Measurements from ENCODE around the gene TET1.
"Not testable (repeated sequence)": the region's sequence is repeated elsewhere in the genome, so short reads cannot be mapped to it uniquely, and the experiment has no call there.

The TET1 gene

DNA sequence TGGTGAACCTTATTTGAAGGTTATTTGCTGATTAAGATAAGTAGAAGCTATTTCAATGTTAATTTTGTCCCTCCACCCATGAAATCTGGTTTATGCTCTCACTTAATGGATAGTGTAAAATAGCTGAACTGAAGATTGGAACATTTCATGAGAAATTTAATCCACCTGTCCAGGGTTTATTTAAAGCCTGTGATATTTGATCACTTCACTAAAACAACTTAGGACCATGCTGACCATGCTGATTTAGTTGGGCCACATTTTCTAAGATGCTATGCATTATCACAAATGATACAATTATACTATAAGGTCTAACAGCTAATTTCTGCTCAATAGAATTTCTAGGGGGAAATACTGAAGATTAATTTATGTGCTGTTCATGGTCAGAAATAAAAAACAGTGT, 53.8 kb downstream of the TET1 start:
- DNase-seq (ENCODE audit: low spot score) = not testable (repeated sequence)

DNA sequence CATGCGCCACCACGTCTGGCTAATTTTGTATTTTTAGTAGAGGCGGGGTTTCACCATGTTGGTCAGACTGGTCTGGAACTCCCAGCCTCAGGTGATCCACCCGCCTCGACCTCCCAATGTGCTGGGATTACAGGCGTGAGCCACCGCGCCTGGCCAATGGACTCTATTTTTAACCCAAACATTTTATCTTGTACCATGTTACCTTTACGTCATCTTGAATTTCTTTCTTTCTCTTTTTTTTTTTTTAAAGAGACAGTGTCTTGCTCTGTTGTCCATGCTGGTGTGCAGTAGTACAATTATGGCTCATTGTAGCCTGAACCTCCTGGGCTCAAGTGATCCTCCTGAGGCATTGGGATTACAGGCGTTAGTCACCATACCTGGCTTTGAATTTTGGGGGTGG, 57.6 kb downstream of the TET1 start:
- DNase-seq (ENCODE audit: low spot score) = not testable (repeated sequence)

DNA sequence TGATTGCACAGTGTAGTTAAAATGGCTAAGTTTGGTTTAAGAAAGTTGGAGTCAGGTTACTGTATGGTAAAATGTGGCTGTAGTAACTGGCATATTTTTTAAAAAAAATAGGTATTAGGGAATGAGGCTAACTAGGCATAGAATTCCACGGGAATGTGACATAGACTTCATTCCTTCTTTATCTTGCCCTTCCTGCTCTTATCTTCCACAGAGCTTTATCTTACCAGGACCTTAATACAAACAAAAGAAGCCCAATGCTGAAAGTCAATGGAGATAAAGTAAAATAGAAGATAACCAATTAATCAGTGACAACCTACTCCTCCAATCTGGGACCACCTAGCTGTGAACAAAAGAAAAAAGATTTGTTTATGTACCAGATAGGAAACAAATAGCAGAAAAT, 58.1 kb downstream of the TET1 start:
- DNase-seq (ENCODE audit: low spot score) = no peak

DNA sequence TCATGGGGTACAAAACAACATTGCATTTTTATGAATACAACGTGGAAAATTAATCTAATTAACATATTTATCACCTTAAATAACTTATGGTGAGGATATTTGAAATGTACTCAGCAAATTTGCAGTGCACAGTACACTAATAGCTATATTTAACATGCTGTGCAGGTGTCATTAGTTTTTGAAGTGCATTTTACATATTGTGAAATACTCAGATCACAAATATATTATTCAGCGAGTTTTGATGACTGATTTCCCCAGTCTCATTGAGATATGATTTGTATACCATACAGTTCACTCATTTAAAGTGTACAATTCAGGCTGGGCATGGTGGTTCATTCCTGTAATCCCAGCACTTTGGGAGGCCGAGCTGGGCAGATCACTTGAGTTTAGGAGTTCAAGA, 59.5 kb downstream of the TET1 start:
- DNase-seq (ENCODE audit: low spot score) = no peak

DNA sequence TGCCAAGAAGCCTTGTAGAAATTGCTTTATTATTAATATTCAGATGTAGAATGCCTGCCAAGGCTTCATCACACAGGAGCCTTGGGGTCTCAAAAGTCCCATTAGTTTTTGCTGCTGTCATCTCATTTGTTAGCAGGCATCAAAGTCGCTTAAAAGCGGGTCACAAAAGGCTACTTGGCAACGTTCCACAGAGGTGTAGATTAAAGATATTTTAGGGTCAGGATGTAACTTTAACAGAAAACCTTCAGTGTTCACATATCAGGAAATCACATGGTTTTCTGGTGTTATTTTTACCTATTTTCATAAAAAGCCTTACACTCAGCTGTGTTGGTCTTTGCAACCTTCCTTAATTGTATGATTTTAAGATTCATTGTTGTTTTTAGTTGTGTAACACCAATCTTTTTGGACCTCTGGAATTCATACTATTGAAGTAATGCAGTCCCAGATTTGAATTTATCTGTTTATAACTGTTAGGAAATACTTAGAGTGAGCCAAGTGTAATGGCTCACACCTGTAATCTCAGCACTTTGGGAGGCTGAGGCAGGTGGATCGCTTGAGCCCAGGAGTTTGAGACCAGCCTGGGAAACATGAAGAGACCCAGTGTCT, 65.3 kb downstream of the TET1 start:
- DNase-seq (ENCODE audit: low spot score) = no peak

DNA sequence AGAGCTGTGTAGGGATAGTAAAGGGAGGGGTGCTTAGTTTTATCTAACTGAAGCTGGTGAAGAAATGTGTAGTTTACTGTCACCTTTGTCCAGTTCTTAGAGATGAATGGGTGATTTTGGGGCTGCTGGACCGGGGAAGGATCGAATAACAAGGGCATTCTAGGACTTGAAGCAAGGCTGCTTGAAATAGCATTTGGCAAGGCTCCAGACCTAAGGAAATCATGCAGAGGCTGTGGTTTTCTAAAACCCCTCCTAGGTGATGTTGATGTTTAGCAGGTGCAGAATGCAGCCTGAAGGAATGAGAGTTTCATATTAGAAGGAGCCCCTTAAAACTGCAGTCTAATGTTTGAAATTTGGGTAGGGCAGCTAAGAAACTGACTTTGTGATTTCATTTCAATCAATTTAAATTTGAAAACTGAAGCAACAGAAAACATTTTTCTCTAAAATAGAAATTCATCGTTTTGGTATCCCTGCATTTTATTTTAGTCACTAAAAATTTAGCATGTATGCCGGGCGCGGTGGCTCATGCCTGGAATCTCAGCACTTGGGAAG, 68.5 kb downstream of the TET1 start:
- no peak for DNase-seq (ENCODE audit: low spot score)

DNA sequence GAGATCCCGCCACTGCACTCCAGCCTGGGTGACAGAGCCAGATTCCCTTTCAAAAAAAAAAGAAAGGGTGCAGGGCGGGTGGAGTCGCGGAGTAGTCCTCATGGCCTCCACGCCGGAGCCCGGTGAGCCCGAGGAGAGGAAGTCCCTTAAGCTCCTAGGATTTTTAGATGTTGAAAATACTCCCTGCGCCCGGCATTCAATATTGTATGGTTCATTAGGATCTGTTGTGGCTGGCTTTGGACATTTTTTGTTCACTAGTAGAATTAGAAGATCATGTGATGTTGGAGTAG, 72.1 kb downstream of the TET1 start:
- DNase-seq (ENCODE audit: low spot score) = not testable (repeated sequence)

DNA sequence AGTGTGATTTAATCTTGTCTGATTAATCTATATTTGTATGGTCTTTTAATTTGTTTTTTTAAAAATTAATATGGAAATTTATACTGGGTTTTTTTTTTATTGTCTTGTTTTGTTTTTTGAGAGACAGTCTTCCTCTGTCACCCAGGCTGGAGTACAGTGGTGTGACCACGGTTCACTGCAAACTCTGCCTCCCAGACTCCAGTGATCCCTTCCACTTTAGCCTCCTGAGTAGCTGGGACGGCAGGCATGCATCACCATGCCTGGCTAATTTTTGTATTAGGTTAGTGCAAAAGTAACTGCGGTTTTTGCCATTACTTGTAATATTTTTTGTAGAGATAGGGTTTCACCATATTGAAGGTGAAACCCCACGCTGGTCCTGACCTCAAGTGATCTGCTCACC, 73.1 kb downstream of the TET1 start:
- no peak for DNase-seq (ENCODE audit: low spot score)

DNA sequence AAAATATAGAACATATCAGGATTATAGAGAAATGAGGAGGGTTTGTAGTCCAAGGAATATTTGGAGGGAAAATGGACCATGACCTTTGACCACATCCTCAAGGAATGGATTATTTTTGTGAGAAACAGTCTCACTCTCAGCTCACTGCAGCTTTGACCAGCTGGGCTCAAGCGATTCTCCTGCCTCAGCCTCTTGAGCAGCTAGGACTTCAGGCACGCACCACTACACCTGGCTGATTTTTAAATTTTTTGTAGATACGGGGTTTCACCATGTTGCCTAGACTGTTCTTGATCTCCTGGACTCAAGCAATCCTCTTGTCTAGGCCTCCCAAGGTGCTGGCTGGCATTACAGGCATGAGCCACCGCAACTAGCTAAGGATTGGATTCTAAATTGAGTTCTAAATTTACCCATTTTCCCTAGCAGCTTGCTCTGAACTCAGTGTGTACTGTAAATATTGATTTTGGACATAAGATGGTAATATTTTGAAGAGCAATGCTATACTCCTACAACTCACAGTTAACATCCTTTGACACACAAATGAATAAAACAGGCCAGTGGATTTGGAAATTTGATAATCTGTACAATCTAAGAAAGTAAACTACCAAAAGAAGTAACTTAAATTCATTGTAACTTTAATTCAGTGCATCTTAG, 73.8 kb downstream of the TET1 start:
- DNase-seq (ENCODE audit: low spot score) = no peak

DNA sequence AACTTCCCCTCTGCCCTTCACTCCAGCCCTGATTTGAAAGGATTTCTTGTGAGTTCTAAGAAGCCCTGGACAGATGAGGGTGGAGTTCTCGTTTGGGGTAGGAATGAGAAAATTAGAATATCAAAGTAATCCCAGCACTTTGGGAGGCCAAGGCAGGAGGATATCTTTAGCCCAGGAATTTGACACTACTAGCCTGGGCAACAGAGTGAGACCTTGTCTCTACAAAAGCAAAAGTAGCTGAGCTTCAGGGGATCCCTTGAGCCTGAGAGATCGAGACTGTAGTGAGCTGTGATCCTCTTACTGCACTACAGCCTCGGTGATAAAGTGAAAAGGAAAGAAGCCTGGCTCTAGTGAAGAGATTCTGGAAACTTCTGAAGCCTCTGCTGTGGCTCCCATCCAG, 76.2 kb downstream of the TET1 start:
- DNase-seq (ENCODE audit: low spot score) = no peak

DNA sequence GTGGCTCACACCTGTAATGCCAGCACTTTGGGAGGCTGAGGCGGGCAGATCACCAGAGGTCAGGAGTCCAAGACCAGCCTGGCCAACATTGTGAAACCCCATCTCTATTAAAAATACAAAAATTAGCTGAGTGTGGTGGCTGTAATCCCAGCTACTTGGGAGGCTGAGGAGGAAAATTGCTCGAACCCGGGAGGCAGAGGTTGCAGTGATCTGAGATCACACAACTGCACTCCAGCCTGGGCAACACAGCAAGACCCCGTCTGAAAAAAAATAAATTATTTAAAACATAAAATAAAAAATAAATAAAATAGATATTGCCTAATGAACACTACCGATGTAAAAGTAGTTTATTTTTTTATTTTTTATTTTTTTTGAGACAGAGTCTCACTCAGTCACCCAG, 83.4 kb downstream of the TET1 start:
- DNase-seq (ENCODE audit: low spot score) = not testable (repeated sequence)

DNA sequence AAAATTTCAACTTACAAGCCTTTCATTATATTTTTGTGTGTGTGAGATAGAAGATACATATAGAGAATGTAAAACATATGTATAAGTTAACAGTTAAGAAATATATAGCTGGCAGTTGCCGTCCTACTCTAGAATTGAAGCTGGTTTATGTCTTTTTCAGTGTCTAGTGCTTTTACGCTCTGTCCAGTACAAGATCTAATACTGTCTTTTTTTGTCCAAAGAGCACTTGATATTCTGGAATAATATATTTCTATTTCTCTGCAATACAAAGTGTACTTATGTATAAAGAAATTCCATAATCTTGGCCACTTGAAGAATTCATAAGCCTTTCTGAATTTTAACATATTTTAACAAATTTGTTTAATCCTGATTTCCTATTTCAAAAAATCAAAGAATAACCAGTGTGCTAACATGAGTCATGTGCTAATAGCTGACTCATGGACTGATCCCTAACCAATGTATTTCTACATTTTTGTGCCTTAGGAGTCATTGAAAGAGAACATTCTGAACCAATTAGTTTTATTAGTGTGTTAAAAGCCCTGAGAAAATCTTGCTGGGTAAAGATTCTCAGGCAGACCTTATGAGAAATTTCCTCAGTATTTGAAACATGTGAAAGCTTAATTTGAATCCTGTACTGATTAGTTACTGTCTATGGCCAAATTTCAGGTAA, 87.7 kb downstream of the TET1 start:
- DNase-seq (ENCODE audit: low spot score) = peak; percentile 31

DNA sequence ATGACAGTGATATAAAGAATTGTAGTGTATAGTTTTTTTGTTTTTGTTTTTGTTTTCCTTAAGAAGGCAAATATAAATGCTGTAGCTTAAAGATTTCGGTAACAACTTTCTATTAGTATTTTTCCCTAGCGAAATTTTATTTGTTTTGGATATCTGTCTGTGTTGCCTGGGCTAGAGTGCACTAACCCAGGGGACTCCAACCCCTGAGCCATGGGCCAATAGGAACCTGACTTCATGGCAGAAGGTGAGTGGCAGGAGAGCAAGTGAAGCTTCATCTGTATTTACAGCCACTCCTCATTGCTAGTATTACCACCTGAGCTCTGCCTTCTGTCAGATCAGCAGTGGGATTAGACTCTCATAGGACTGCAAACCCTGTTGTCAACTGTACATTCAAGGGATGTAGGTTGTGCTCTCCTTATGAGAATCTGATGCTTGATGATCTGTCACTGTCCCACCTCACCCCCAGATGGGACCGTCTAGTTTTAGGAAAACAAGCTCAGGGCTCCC, 95.5 kb downstream of the TET1 start:
- DNase-seq (ENCODE audit: low spot score) = no peak

DNA sequence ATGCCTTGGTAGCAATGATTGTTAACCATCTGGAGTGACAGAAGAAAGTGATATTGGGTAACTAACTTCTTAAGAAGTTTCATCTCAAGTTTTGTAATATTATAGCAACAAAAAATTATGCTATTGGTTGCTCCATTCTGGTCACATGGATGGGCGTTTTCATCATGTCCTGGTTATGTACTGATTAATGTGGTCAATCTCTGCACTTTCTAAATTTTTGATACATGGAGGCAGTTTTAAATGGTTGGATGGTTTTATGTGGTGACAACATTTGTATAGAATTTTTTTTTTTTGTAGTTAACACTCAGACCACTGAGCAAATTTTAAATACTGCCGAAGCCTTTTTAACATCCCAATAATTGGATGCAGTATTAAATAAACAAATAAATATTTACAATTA, 105.7 kb downstream of the TET1 start:
- no peak for DNase-seq (ENCODE audit: low spot score)

DNA sequence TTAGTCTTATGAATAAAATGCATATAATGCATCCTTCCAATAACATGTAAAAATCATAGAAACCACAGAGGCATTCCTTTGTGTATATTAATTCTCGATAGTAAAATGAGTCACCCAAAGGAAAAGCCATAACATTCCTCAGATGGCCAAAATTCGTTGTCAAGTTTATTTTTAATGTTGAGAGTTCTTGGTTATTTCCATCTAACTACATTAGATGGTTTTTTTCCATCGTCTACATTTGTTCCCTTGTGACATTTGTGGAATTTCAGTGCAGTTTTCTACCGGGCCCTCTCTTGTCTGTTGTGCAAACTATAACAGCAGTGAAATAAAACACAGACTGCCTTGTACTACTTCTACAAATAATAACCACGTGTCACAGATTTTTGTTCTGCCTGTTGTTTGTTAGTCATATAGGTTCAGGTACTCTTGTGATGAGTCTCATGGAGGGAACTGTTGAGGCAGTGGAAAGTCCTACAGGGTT, 106.2 kb downstream of the TET1 start:
- peak; percentile 73 for DNase-seq (ENCODE audit: low spot score)

DNA sequence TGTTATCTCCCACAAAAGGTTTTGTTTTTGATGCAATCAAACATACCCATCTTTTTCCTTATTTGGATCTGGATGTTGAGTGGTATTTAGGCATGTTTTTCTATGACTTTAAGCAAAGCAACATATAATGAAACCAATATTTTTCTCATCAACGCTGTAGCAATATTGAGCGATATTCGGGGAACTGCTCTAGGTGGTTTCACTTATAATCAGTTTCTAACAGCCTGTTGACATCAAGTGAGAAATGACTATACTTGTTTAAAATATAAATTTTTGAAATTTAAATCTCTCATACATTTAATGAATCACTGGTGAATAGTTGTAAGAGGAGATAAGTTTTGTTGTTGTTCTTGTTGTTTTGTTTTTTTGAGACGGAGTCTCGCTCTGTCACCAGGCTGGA, 108.1 kb downstream of the TET1 start:
- DNase-seq (ENCODE audit: low spot score) = no peak

DNA sequence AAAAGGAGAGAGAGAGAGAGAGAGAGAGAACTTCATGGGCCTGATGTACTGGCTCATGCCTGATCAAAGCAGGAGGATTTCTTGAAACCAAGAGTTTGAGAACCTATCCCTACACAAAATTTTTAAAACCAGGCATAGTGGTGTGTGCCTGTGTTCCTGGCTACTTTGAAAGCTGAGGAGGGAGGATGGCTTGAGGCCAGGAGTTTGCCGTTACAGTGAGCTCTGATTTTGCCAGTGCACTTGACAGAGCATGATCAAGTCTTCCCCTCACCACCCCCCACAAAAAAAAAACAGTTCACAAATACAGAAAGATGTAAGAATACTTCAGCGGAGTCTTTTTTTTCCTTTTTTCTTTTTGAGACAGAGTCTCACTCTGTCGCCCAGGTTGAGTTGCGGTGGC, 108.8 kb downstream of the TET1 start:
- DNase-seq (ENCODE audit: low spot score) = no peak

DNA sequence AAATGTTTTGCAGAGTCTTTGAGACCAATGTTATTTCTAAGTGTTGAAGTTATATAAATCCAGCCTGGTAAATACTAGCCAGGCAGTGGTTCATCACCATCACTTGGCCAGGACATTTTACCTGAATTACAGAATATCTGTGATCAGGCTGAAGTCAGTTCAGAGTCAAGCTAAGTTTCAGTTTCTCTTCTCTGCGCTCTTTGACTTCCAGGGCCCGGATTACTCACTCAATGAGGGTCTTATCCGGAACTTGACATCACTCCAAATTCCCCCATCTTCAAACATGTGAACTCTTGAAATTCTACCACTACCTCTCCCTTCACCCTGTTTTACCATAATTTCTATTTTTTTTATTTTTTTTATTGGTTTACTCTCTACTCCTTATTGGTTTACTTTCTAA, 124.3 kb downstream of the TET1 start:
- no peak for DNase-seq (ENCODE audit: low spot score)

DNA sequence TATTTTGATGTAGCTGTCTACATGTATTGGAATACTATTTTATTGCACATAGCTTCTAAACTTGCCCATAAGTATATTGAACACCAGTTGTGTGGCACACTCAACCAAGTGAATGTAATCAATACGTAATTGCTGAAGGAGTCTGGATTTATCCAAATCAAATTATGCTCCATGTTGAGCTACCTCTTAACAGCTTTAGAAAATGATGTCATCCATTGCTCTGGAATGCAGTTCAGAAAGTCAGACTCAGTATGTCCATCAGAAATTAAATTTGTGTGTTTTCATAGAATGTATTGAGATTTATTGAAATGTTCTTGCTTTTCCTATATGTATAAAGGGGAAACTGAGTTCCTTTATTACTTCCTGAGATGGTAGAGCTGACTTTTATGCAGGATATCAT, 135.9 kb downstream of the TET1 start:
- no peak for DNase-seq (ENCODE audit: low spot score)

DNA sequence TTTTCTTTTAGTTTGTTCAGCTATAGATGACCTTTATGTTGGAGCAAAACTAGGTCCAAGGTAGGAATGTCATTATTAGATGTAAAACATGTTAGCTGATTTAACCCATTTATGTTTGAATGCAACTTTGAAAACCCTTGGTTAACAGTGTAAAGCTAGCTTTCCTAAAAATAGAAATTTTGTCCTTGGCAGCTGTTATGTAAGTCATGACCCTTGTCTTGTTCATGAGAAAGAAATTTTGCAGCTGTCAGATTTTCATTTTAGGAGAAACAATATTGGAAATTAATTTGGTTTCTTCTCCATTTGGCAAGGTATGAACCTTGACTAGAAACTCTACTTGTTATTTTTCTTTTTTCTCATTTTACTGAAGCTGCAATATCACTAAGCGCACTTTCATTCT, 137.0 kb downstream of the TET1 start:
- DNase-seq (ENCODE audit: low spot score) = no peak

DNA sequence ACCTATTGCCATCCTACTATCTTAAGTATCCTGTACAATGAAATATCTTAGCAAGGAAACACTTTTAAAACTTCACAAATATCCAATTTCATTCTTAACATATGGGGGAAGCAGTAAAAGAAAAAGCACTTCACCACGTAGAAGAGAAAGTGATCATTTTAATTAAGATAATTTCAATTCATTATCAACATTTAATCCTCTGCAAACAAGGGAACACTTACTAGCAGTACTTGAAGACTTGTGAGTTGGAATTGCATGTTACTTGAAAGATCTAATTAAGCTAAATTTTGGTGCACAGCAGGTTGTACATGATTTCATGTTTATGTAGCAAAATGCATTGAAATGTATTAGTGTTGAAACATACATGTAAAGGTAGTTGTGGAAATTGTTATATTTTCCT, 140.1 kb downstream of the TET1 start:
- DNase-seq (ENCODE audit: low spot score) = no peak

DNA sequence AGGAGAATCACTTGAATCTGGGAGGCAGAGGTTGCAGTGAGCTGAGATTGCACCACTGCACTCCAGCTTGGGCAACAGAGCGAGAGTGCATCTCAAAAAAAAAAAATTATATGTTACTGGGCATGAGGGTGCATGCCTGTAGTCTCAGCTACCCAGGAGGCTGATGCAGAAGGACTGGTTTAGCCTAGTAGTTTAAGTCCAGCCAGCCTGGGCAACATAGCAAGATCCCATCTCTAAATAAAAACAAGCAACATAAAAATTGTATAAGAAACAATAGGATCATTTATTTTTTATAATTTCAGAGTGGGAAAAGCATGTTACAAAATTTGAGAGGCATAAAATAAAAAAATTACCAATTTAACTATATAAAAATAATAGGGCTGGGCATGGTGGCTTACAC, 145.4 kb downstream of the TET1 start:
- DNase-seq (ENCODE audit: low spot score) = no peak

DNA sequence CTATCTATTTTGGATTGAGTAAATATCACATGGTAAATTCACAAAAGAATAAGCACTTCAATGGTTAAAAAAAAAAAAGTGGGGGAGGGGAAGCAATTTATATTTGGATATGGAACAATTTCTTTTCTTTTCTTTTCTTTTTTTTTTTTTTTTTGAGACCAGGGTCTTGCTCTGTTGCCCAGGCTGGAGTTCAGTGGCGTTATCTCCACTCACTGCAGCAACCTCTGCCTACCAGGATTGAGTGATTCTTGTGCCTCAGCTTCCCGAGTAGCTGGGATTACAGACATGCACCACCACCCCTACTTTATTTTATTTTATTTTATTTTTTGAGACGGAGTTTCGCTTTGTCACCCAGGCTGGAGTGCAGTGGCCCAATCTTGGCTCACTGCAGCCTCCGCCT, 148.8 kb downstream of the TET1 start:
- not testable (repeated sequence) for DNase-seq (ENCODE audit: low spot score)

All from RKO (cell line).